Muscle layer of colon (tissue), 2 donors: ENCODE results near the gene MCOLN1.

Experiments used
- H3K27ac ChIP-seq: one replicate; pipeline ENCODE4 v1.7.0; 2013; ENCODE audit warnings: low read depth, mild to moderate bottlenecking, low read length, moderate library complexity
- H3K27me3 ChIP-seq, 2 donors: one replicate each; pipeline ENCODE4 v1.7.0; 2013; ENCODE audit warnings: low read length in 2 of 2, mild to moderate bottlenecking in 2 of 2; ENCODE audit not compliant: insufficient read depth in 2 of 2, control insufficient read depth in 1 of 2
- H3K36me3 ChIP-seq: one replicate; pipeline ENCODE4 v1.7.0; 2013; ENCODE audit warnings: mild to moderate bottlenecking, low read length; ENCODE audit not compliant: insufficient read depth
- H3K4me1 ChIP-seq: one replicate; pipeline ENCODE4 v1.7.0; 2013; ENCODE audit warnings: mild to moderate bottlenecking, low read length; ENCODE audit not compliant: insufficient read depth
- H3K4me3 ChIP-seq, 2 donors: one replicate each; pipeline ENCODE4 v1.7.0; 2013; ENCODE audit warnings: low read length in 2 of 2, low read depth in 1 of 2, mild to moderate bottlenecking in 1 of 2, moderate library complexity in 1 of 2
- H3K9ac ChIP-seq: one replicate; pipeline ENCODE4 v1.7.0; 2013; ENCODE audit warnings: low read length
- H3K9me3 ChIP-seq: one replicate; pipeline ENCODE4 v1.7.0; 2013; ENCODE audit warnings: mild to moderate bottlenecking, low read length
- donor health status: abdominal sarcoma.
- donor health status: Adenocarcinoma of cecum.

Gene MCOLN1

GRCh38 chr19:7505288-7505681 lies 17.1 kb upstream of the MCOLN1 start:
- H3K4me3 ChIP-seq, result no peak overlapping the region
- peaks cover 5% of the 10 kb centered on the region for H3K4me1 ChIP-seq
- H3K9me3 ChIP-seq, result no peaks in the 10 kb centered on the region
- no peak overlapping the region for H3K9ac ChIP-seq
- no peak overlapping the region for H3K27ac ChIP-seq
- no peaks in the 10 kb centered on the region for H3K36me3 ChIP-seq
- H3K27me3 ChIP-seq, result peaks cover 6 to 38% of the 10 kb centered on the region in 2 donors

- Histone ChIP-seq H3K4me1 (peaks cover 5% of the 10 kb centered on the region), H3K36me3 (no peaks in the 10 kb centered on the region), H3K9me3 (no peaks in the 10 kb centered on the region), H3K4me3 (no peak overlapping the region), H3K27me3 (peaks cover 6 to 34% of the 10 kb centered on the region in 2 donors), H3K9ac (no peak overlapping the region), H3K27ac (no peak overlapping the region)
Observed at GRCh38 chr19:7505682-7506384, 16.6 kb upstream of the MCOLN1 start.

- Histone ChIP-seq H3K27ac (no peak overlapping the region), H3K27me3 (peaks cover 6 to 28% of the 10 kb centered on the region in 2 donors), H3K36me3 (no peaks in the 10 kb centered on the region), H3K4me1 (peaks cover 5% of the 10 kb centered on the region), H3K9me3 (no peaks in the 10 kb centered on the region), H3K9ac (no peak overlapping the region), H3K4me3 (no peak overlapping the region)
Observed at GRCh38 chr19:7506385-7507328, 15.8 kb upstream of the MCOLN1 start.

- H3K27ac ChIP-seq, result no peak overlapping the region
- H3K9ac ChIP-seq, result no peak overlapping the region
- H3K36me3 ChIP-seq, result no peaks in the 10 kb centered on the region
- peaks cover 0 to 27% of the 10 kb centered on the region in 2 donors for H3K27me3 ChIP-seq
- peaks cover 5% of the 10 kb centered on the region for H3K4me1 ChIP-seq
- H3K4me3 ChIP-seq, result no peak overlapping the region
- H3K9me3 ChIP-seq, result no peaks in the 10 kb centered on the region
Observed at GRCh38 chr19:7507884-7508283, 14.5 kb upstream of the MCOLN1 start.

GRCh38 chr19:7509625-7510024 lies 12.8 kb upstream of the MCOLN1 start:
- Histone ChIP-seq H3K27ac (no peak overlapping the region), H3K36me3 (no peaks in the 10 kb centered on the region), H3K9me3 (no peaks in the 10 kb centered on the region), H3K9ac (no peak overlapping the region), H3K4me3 (no peak overlapping the region), H3K4me1 (peaks cover 5% of the 10 kb centered on the region), H3K27me3 (peaks cover 0 to 18% of the 10 kb centered on the region in 2 donors)

- Histone ChIP-seq H3K9ac (no peak overlapping the region), H3K4me1 (peaks cover 19% of the 10 kb centered on the region), H3K27ac (no peak overlapping the region), H3K4me3 (no peak overlapping the region), H3K36me3 (no peaks in the 10 kb centered on the region), H3K27me3 (no peaks in the 10 kb centered on the region), H3K9me3 (no peaks in the 10 kb centered on the region)
Observed at GRCh38 chr19:7512400-7512851, 10.0 kb upstream of the MCOLN1 start.

GRCh38 chr19:7513809-7514642 lies 8.4 kb upstream of the MCOLN1 start:
- H3K36me3 ChIP-seq, result no peaks in the 10 kb centered on the region
- no peaks in the 10 kb centered on the region for H3K27me3 ChIP-seq
- H3K4me3 ChIP-seq, result no peak overlapping the region
- peaks cover 26% of the 10 kb centered on the region for H3K4me1 ChIP-seq
- no peaks in the 10 kb centered on the region for H3K9me3 ChIP-seq
- H3K27ac ChIP-seq, result no peak overlapping the region
- no peak overlapping the region for H3K9ac ChIP-seq

GRCh38 chr19:7515110-7515644 lies 7.2 kb upstream of the MCOLN1 start:
- Histone ChIP-seq H3K9ac (peak overlapping the region; percentile 74), H3K36me3 (no peaks in the 10 kb centered on the region), H3K9me3 (no peaks in the 10 kb centered on the region), H3K27me3 (no peaks in the 10 kb centered on the region), H3K4me3 (peak overlapping the region; percentile 40 to 70), H3K27ac (peak overlapping the region; percentile 94), H3K4me1 (peaks cover 26% of the 10 kb centered on the region)

- H3K9ac ChIP-seq, result peak within 1 kb of the TSS; percentile 91
- H3K27ac ChIP-seq, result peak within 1 kb of the TSS; percentile 94
- H3K27me3 ChIP-seq, result no peaks in the 10 kb centered on the region
- peak within 1 kb of the TSS; percentile 80 to 91 for H3K4me3 ChIP-seq
- no peaks in the 10 kb centered on the region for H3K36me3 ChIP-seq
- H3K9me3 ChIP-seq, result no peaks in the 10 kb centered on the region
- peaks cover 26% of the 10 kb centered on the region for H3K4me1 ChIP-seq
Observed at GRCh38 chr19:7515645-7516151, 6.7 kb upstream of the MCOLN1 start, which contains the start of gene ZNF358. TSS of gene ZNF358 (plus strand) at chr19:7516103. CDS start at chr19:7519243, 3,140 bp downstream.

GRCh38 chr19:7516333-7516732 lies 6.1 kb upstream of the MCOLN1 start:
- no peaks in the 10 kb centered on the region for H3K9me3 ChIP-seq
- H3K4me1 ChIP-seq, result peaks cover 26% of the 10 kb centered on the region
- no peaks in the 10 kb centered on the region for H3K36me3 ChIP-seq
- peak overlapping the region; percentile 90 for H3K27ac ChIP-seq
- H3K4me3 ChIP-seq, result peak overlapping the region; percentile 80 to 91
- H3K9ac ChIP-seq, result peak overlapping the region; percentile 91
- no peaks in the 10 kb centered on the region for H3K27me3 ChIP-seq
